GM19463 (cell line): Measurements from ENCODE around the gene WNT9A.
"Not testable (repeated sequence)": the region's sequence is repeated elsewhere in the genome, so short reads cannot be mapped to it uniquely, and the experiment has no call there.

Experiments used
- ATAC-seq: cut with Tn5 transposase; IDR thresholded peaks from one replicate; pipeline ENCODE4 v1.9.1; 2021; ENCODE audit warnings: mild to moderate bottlenecking, moderate library complexity; ENCODE audit not compliant: unreplicated experiment

Gene WNT9A

DNA sequence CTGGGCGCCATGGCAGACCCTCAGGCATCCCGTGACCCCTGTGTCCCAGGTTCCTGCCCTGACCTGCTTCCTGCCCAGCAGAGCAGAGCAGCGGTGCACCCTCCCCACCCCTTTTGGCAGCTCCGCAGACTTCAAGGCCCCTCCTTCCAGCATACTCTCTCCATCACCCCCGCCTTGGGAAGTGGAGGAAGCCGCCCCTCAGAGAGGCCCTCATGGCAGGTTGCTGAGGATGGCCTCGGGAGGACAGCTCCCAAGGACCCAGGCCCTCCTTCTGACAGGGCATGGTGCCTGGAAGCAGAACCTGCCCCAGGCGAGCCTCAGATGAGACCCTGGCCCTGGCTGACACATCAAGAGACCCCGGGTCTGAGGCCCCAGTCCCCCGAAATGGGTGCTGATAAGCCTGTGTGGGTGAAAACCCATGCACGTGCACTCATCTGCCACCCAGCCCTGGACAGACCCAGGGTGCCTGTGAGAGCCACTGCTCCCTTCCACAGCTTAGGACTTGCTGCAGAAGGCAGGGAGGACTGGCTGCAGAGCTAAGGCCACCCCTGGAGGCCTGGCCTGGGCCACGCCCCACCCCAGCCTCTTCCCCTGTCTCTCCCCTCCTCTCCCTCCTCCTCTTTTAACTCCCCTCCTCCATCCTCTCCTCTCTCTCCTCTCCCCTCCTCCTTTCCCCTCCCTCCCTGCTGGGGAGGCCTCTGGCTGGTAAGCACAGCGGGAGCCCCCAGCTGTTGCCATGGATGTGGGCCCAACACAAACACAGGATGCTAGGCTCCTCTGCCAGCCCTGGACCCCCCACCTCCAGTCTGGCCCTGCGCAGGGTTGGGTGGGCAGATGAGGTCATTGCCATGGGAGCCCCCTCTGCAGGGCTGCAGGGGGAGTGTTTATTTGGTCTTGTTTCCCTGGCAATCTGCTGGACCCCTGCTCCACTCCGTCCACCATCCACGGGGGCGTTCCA, 33.7 kb downstream of the WNT9A start:
- no peak for ATAC-seq

GRCh38 chr1:227913396-227913763, 34.4 kb downstream of the WNT9A start:
- ATAC-seq: no peak

DNA sequence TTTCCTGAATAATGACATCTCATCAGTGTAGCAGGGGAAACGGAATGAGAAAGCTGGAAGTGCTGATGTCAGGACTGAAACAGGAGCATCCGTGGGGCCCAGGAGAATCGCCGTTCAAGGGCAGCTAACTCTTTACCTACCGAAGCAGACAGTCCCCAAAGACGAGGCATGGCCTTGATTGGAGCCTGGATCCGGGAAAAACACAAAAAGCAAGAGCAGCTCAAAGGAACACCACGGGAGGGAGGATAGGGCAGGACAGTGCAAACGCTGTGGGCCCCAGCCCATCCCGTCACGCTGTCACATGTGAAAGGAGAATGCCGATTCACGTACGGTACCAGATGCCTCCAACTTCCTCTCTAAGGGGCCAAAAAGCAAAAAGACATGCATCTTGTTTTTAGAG, 34.9 kb downstream of the WNT9A start:
- no peak for ATAC-seq

- ATAC-seq: no peak
These were observed 36.4 kb downstream of the WNT9A start for GRCh38 chr1:227911376-227911775.

DNA sequence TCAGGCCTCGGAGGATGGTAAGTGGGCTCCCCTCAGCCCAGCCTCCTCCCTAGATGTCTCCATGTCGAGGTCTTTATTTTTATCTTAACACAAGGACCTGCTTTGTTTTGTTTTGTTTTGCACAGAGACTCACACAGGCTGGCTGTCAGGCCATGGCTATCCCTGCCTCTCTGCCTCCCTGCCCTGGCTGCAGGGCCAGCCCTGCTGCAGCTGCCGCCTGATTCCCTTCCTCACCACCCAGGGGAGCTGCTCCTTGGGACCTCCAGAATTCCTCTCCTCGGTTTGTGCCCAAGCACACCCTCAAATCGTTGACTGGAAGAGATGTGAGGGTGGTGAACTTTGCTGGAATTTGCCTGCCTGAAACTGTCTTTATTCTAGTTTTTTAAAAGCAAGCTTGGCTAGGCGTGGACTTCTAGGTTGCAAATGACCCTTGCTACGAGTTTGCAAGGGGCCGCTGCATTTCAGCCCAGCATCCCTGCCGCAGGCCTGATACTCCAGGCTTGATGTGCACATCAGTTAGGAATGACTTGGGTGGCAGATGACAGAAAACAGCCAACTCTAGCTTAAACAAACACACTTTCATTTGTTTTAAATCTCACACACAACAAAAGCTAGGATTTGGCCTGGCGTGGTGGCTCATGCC, 37.1 kb downstream of the WNT9A start:
- no peak for ATAC-seq

DNA sequence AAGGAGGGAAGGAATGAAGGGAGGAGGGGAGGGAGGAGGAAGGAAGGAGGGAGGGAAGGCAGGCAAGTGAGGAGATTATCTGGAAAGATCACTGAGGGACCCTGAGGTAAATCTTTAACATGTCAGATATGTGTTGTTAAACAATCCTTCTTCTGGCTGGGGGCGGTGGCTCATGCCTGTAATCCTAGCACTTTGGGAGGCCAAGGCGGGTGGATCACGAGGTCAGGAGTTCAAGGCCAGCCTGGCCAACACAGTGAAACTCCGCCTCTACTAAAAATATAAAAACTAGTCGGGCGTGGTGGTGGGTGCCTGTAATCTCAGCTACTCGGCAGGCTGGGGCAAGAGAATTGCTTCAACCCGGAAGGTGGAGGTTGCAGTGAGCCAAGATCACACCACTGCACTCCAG, 37.8 kb downstream of the WNT9A start:
- not testable (repeated sequence) for ATAC-seq

GRCh38 chr1:227909188-227909587, 38.5 kb downstream of the WNT9A start:
- ATAC-seq: no peak

- no peak for ATAC-seq
These were observed 39.4 kb downstream of the WNT9A start for GRCh38 chr1:227908359-227908758.

DNA sequence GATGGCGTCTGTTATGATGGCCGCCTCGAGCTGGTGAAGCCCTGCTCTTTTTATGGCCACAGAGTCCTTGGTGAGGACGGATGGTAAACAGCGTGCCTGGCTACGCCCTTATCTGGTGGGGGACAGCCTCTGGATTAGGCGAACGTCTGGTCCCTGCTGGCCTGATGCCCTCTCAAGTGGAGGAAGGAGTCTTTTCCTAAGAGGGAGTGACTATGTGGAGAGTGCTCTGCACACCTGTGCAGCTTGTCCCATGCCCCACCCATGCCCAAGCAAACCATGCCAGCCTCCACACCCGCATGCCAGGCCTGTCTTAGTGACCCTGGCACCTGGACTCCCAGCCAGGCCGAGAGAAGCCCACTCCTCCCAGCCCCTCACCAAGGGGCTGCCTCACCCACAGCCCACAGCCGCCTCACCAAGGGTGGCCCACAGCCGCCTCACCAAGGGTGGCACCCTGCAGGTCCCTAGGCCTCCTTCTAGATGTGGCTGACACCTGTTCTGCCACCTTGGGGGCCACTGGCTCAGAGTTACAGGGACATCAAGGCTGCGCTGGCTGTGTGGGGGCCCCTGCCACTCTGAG, 40.2 kb downstream of the WNT9A start:
- no peak for ATAC-seq

DNA sequence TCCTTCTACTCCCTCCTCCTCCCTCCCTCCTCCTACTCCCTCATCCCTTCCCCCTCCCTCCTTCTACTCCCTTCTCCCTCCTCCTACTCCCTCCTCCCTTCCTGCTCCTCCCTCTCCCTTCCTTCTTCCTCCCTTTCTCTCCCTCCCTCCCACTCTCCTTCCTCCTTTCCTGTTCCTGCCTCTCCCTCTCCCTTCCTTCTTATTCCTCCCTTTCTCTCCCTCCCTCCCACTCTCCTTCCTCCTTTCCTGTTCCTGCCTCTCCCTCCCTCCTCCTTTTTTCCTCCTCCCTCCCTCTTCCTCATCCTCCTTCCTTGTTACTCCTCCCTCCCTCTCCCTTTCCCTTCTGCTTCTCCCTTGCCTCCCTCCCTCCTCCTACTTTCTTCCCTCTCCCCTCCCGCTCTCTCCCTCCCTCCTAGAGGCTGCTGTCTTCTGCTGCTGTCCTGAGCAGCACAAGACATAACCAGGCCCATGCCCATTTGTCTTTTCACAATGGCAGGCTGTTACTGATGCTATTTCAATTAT, 41.1 kb downstream of the WNT9A start:
- no peak for ATAC-seq

DNA sequence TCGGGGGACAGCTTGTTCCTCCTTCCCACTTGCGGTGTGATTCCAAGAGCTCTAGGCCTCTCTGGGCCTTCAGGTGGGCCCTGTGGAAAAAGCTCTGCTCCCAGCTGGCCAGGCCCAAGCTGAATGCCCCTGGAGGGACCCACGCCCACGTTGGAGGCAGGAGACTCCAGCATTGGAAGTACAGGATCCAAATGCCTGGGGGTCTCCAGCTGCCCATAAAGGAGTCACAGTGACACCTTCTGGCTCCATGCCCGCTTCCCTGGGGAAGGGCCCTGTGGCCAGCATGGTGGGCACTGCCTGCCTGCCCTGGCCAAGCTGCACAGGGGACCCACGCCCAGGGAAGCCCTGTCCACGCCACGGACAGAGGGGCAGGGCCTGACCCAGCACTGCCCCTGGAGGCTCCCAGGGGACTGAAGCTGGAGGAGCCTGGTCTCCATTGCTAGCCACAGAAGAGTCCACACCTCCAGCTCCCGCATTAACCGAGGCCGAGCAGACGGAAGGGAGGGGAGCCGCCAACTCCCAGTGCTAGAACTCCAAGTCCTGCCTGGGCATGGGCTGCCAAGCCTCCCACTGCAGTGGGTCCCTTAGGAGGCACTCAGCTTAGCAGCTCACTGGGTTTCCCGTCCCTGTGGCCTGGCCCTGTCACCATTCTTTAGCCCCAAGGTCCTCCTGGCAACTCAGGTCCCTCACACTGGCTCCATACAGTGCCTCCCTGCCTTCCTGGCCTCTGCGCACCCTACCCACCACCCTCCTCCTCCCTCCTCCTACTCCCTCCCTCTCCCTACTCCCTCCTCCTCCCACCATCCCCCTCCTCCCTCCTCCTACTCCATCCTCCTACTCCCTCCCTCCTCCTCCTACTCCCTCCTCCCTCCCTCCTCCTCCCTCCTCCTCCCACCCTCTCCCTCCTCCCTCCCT, 41.9 kb downstream of the WNT9A start:
- ATAC-seq: no peak

DNA sequence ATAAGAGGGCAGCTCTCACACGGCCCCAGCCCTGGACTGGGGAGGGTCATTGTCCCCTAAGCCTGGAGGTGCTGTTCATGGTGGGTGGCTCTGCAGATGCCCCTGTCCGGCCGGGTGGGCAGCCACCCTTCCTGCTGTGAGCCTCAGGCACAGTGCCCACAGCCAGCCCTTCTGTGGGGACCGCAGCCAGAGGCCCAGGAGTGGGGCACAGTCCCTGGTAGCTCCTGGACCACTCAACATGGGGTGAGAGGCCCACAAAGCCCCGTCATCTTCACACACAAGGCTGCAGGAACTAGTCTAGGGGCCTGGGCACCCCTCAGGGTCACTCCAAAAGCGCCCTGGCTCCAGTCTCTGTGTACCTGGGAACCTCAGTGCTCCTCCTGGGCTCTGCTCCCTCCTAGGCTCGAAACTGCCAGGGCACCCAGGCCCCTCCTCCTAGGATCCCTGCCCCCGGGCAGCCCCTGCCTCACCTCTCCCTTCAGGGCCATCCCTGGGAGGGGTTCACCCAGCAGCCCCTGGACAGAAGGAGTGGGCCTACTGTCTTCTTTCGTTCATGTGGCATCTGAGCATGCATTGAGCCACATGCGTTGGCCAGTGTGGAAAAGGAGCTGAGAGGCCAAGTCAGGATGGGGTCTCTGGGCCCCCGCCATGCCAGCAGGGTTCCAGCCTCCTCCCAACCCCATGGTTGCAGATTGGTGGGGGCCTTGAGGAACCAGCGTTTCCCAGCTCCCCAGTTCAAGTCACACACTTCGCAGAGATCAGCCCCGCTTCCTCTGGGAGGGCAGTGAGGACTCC, 43.0 kb downstream of the WNT9A start:
- no peak for ATAC-seq

DNA sequence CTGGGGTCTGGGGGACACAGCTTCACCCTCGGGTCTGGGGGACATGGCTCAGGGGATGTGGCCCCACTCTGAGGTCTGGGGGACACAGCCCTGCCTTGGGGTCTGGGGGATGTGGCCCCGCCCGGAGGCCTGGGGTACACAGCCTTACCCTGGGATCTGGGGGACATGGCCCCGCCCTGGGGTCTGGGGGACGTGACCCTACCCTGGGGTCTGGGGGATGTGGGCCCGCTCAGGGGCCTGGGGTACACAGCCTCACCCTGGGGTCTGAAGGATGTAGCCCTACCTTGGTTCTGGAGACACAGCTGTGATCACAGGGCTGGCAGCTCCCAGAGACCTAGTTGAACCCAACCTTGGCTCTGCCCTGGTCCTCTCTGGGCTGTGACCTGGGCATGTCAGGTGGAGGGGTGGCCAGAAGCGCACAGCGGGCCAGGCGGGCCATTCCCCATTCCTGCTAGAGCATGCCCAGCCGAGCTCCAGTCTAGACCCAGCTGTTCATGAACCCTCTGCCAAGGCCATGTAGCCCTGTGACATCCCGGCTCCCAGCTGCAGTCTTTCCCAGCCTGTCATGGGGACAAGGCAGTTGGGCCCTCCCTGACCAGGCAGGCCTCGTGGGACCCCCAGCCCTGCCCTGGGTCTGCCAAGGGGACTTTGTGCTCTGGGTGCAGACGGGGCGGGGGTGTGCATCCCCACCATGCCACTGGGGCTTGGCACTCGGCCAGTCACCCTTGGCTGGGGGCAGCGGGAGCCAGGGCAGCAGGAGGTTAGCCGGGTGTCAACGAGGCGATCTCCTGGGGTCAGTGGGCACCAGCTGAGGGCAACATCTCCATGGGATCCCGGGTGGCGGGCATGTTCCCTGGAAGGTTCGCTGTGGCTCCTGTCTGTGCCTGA, 43.9 kb downstream of the WNT9A start:
- no peak for ATAC-seq

DNA sequence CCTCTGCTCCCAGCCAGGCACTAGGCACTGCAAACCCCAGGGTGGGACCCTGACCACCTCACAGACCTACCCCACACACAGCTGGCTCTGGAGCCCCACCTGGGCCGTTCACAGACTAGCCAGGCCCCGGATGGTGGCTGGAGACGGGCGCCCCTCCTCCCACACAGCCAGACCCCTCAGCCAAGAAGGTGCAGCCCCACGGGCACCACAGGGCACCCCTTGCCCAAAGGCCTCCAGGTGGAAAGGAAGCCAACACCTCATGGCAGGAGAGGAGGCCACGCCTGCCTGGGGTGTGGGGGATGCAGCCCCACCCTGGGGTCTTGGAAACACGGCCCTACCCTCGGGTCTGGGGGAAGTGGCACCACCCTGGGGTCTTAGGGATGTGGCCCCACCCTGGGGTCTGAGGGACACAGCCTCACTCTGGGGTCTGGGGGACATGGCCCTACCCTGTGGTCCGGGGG, 44.6 kb downstream of the WNT9A start:
- no peak for ATAC-seq

DNA sequence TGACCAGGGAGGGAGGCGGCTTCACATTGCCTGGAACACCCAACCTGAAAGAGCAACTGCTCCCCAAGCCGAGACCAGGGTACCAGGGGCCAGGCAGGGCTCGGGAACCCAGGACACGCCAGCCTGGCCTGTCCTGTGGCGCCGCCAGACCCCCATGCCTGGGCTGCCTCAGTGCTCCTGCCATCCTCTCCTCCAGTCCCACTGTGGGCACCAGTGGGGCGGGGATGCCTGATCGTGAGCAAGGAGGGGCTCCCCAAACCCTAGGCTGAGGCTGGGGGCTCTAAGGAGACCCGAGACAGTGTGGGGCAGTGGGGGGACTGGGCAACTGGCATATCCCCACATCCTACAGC, 45.1 kb downstream of the WNT9A start:
- no peak for ATAC-seq

- no peak for ATAC-seq
These were observed 45.7 kb downstream of the WNT9A start for GRCh38 chr1:227901906-227902640.

DNA sequence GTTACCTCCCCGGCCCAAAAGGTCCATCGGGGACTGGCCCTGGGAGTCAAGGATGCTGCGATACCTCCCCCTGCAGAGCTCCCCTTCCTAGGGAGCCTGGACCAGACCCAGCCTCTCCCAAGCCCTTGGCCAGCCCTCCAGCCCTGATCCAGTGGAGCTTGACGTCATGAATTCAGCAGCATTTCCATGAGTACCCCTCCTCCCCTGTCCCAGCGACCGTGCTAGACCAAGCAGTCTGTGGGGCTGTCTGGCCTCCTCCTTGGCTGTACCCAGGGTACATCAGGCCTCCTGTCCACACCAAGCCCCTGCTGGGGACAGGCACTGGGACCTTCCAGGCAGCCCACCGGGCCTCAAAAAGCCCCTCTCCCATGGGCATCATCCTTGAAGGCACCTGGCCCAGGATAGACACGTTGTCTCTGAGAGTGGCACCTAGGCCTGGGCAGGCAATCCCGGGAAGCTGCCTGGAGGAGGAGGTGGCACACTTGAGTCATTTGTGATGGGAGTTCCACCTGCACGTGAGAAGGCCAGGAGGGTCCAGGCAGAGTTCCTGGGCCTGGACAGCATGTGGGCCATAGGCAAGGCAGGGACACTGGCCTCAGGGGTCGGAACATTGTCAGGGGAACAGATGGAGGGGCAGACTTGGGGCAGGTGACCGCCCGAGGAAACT, 46.4 kb downstream of the WNT9A start:
- no peak for ATAC-seq
